Trophoblast cell (in vitro differentiated cells and primary cell): ENCODE results near the gene HTR6.
"Not testable (repeated sequence)": the region's sequence is repeated elsewhere in the genome, so short reads cannot be mapped to it uniquely, and the experiment has no call there.

Source experiments
- DNase-seq, 2 donors: peaks; one replicate each; pipeline ENCODE4 v3.0.0-alpha.2; 2016
- H2AFZ ChIP-seq: 2 replicates; pipeline ENCODE4 v1.6.1; 2013; ENCODE audit warnings: low read length, moderate library complexity, mild to moderate bottlenecking; ENCODE audit not compliant: insufficient read depth, poor library complexity
- H2AK5ac ChIP-seq: 2 replicates; pipeline ENCODE4 v1.6.1; 2013; ENCODE audit warnings: mild to moderate bottlenecking, low read length
- H2BK120ac ChIP-seq: 2 replicates; pipeline ENCODE4 v1.6.1; 2013; ENCODE audit warnings: low read length, mild to moderate bottlenecking, moderate library complexity; ENCODE audit not compliant: insufficient read depth, poor library complexity
- H2BK12ac ChIP-seq: 2 replicates; pipeline ENCODE4 v1.6.1; 2013; ENCODE audit warnings: mild to moderate bottlenecking, low read length, moderate library complexity
- H2BK5ac ChIP-seq: 2 replicates; pipeline ENCODE4 v1.6.1; 2013; ENCODE audit warnings: low read length, low read depth, moderate library complexity, mild to moderate bottlenecking; ENCODE audit not compliant: poor library complexity
- H3K14ac ChIP-seq: 2 replicates; pipeline ENCODE4 v1.6.1; 2013; ENCODE audit warnings: mild to moderate bottlenecking, low read length
- H3K18ac ChIP-seq: 2 replicates; pipeline ENCODE4 v1.6.1; 2013; ENCODE audit warnings: mild to moderate bottlenecking, low read length
- H3K23ac ChIP-seq: 2 replicates; pipeline ENCODE4 v1.6.1; 2013; ENCODE audit warnings: low read length
- H3K27ac ChIP-seq: 2 replicates; pipeline ENCODE4 v1.5.1; 2013; ENCODE audit warnings: low read depth, mild to moderate bottlenecking, inconsistent platforms, low read length, moderate library complexity
- H3K27me3 ChIP-seq: 2 replicates; pipeline ENCODE4 v1.6.1; 2013; ENCODE audit warnings: inconsistent platforms, mild to moderate bottlenecking, low read length, moderate library complexity; ENCODE audit not compliant: insufficient read depth
- H3K36me3 ChIP-seq, 2 experiments: 1 replicate in 1 of 2; 2 replicates in 1 of 2; pipeline ENCODE4 v1.6.1; 2013; ENCODE audit warnings: low read length in 2 of 2, mild to moderate bottlenecking in 2 of 2, moderate library complexity in 1 of 2; ENCODE audit not compliant: insufficient read depth in 2 of 2, control insufficient read depth in 1 of 2
- H3K4ac ChIP-seq: 2 replicates; pipeline ENCODE4 v1.6.1; 2013; ENCODE audit warnings: low read depth, mild to moderate bottlenecking, low read length, moderate library complexity
- H3K4me1 ChIP-seq, 2 experiments: 1 replicate in 1 of 2; 2 replicates in 1 of 2; pipeline ENCODE4 v1.6.1; 2013; ENCODE audit warnings: low read length in 2 of 2, mild to moderate bottlenecking in 2 of 2, moderate library complexity in 1 of 2; ENCODE audit not compliant: insufficient read depth in 2 of 2, control insufficient read depth in 1 of 2
- H3K4me2 ChIP-seq: 2 replicates; pipeline ENCODE4 v1.6.1; 2013; ENCODE audit warnings: inconsistent platforms, mild to moderate bottlenecking, low read length, moderate library complexity
- H3K4me3 ChIP-seq: 2 replicates; pipeline ENCODE4 v1.5.1; 2013; ENCODE audit warnings: mild to moderate bottlenecking, low read depth, low read length, inconsistent platforms
- H3K79me1 ChIP-seq: one replicate; pipeline ENCODE4 v1.6.1; 2013; ENCODE audit warnings: low read length
- H3K79me2 ChIP-seq: 2 replicates; pipeline ENCODE4 v1.6.1; 2013; ENCODE audit warnings: low read length, mild to moderate bottlenecking; ENCODE audit not compliant: control insufficient read depth, insufficient read depth, poor library complexity
- H3K9ac ChIP-seq: 2 replicates; pipeline ENCODE4 v1.6.1; 2013; ENCODE audit warnings: mild to moderate bottlenecking, low read length
- H3K9me3 ChIP-seq: 2 replicates; pipeline ENCODE4 v1.6.1; 2013; ENCODE audit warnings: low read depth, mild to moderate bottlenecking, control low read depth, inconsistent platforms, low read length; ENCODE audit not compliant: insufficient read depth
- H4K12ac ChIP-seq: 2 replicates; pipeline ENCODE4 v1.6.1; 2013; ENCODE audit warnings: low read depth, mild to moderate bottlenecking, low read length, moderate library complexity
- H4K8ac ChIP-seq: 2 replicates; pipeline ENCODE4 v1.6.1; 2013; ENCODE audit warnings: low read depth, mild to moderate bottlenecking, low read length, moderate library complexity
- H4K91ac ChIP-seq: one replicate; pipeline ENCODE4 v1.6.1; 2013; ENCODE audit warnings: low read depth, mild to moderate bottlenecking, low read length, moderate library complexity
- WGBS: extraction: QIAGEN DNeasy Blood & Tissue Kit; methylation state at CpG from one replicate; pipeline ENCODE4 v1.1.7; 2013; ENCODE audit warnings: missing lambda C conversion rate; ENCODE audit not compliant: insufficient read length, insufficient coverage; ENCODE audit errors: extremely low coverage; 5-methylcytosine and 5-hydroxymethylcytosine counted together

The HTR6 gene

DNA sequence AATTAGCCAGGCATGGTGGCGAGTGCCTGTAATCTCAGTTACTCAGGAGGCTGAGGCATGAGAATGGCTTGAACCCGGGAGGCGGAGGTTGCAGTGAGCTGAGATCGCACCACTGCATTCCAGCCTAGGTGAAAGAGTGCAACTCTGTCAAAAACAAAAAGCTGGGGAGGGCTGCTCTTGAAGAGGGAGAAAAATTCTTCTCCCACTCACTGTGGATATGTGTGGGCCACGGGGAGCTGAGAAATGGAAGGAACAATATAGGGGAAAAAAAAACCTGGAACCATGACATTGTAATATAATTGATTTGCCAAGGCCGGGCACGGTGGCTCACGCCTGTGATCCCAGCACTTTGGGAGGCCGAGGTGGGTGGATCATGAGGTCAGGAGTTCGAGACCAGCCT lies 27.9 kb upstream of the HTR6 start:
- H3K14ac ChIP-seq, H4K91ac ChIP-seq, H2BK120ac ChIP-seq, H2BK12ac ChIP-seq, H3K27ac ChIP-seq, H3K18ac ChIP-seq, H2AK5ac ChIP-seq, H3K9me3 ChIP-seq, H2AFZ ChIP-seq, H3K4me1 ChIP-seq, H3K4me2 ChIP-seq, H3K79me1 ChIP-seq, H3K79me2 ChIP-seq, H3K23ac ChIP-seq, H3K4me3 ChIP-seq, H3K4ac ChIP-seq, H3K27me3 ChIP-seq, H3K9ac ChIP-seq, H4K12ac ChIP-seq, H4K8ac ChIP-seq, H3K36me3 ChIP-seq, H2BK5ac ChIP-seq, DNase-seq: not testable (repeated sequence)
- WGBS, result no CpG with 5 or more reads among the region's 10 CpGs

DNA sequence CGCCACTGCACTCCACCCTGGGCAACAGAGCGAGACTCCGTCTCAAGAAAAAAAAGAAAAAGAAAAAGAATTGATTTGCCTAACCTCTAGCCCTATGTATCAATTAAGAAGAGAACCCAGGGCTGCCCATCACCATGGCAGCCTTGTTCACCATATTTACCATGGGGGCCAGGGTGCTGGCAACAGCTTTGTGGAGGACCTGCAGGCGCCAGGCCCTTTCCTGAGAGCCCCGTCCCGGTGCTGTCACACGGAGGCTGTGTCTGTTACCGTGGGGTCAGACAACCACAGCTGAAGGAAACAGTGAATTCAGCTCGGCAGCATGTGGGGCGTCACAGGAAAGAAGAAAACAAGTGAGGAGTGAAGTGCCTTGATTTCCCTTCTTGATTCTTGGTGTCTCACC lies 27.1 kb upstream of the HTR6 start:
- Histone ChIP-seq H3K79me2 (no peaks in the 10 kb centered on the region), H3K27ac (no peak overlapping the region)
- WGBS, result no CpG with 5 or more reads among the region's 10 CpGs

DNA sequence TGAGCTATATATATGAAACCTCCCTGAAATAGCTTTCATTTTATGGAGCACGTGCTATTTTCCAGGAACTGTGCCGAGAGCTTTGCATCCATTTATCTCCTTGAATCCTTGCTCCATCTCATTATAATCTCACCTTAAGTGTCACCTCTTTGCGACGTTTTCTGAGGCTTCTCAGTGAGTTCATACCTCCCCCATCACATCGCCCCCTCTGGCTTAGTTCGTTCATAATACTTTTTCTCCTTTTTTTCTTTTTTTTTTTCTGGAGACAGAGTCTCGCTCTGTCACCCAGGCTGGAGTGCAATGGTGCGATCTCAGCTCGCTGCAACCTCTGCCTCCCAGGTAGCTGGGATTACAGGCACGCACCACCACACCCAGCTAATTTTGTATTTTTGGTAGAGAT lies 25.4 kb upstream of the HTR6 start:
- not testable (repeated sequence) for H3K4me3 ChIP-seq, H3K79me1 ChIP-seq, H3K36me3 ChIP-seq, H2AFZ ChIP-seq, H2AK5ac ChIP-seq, H3K18ac ChIP-seq, H2BK5ac ChIP-seq, H3K4ac ChIP-seq, H3K4me2 ChIP-seq, H3K27me3 ChIP-seq, H4K12ac ChIP-seq, H3K9ac ChIP-seq, H3K9me3 ChIP-seq, H3K14ac ChIP-seq, H3K23ac ChIP-seq, H3K79me2 ChIP-seq, H4K91ac ChIP-seq, DNase-seq, H2BK12ac ChIP-seq, H2BK120ac ChIP-seq, H3K27ac ChIP-seq, H4K8ac ChIP-seq, H3K4me1 ChIP-seq
- no CpG with 5 or more reads among the region's 10 CpGs for WGBS

More for the DNA sequence above, 27.1 kb upstream of the HTR6 start:
- H2AK5ac ChIP-seq, result no peak overlapping the region
- H3K27me3 ChIP-seq, result no peaks in the 10 kb centered on the region
- H3K4me1 ChIP-seq, result peaks cover 0 to 3% of the 10 kb centered on the region in 2 experiments
- no peak overlapping the region for H2BK120ac ChIP-seq
- no peak overlapping the region for H2BK5ac ChIP-seq
- H2AFZ ChIP-seq, result no peak overlapping the region
- no peak overlapping the region for H3K9ac ChIP-seq
- no peak overlapping the region for H3K4me3 ChIP-seq
- no peak overlapping the region for H3K4me2 ChIP-seq
- H3K18ac ChIP-seq, result no peak overlapping the region
- no peaks in the 10 kb centered on the region for H3K79me1 ChIP-seq
- H3K9me3 ChIP-seq, result no peaks in the 10 kb centered on the region
- no peak overlapping the region for H4K12ac ChIP-seq
- H3K36me3 ChIP-seq, result no peaks in the 10 kb centered on the region
- H3K14ac ChIP-seq, result no peak overlapping the region
- no peak overlapping the region for H3K4ac ChIP-seq
- no peak overlapping the region for H2BK12ac ChIP-seq
- no peak overlapping the region for H3K23ac ChIP-seq
- no peak for DNase-seq
- H4K8ac ChIP-seq, result no peak overlapping the region
- no peak overlapping the region for H4K91ac ChIP-seq

DNA sequence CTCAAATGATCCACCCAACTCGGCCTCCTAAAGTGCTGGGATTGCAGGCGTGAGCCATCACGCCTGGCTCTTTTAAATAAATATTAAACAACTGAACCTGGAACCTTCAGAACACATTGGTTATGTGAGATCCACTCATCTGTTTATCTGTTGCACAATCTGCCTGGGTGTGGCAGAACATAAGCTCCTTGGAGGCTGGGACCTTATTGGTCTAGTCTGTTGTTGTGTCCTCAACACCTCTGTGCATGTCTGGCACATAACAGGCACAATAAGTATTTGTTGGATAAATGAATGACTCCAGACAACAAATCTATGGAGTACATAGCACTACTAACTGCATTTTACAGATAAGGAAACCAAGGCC lies 24.7 kb upstream of the HTR6 start:
- peaks cover 2% of the 10 kb centered on the region for H3K9me3 ChIP-seq
- H3K4me1 ChIP-seq, result peaks cover 0 to 8% of the 10 kb centered on the region in 2 experiments
- DNase-seq, result no peak
- H3K79me1 ChIP-seq, result peaks cover 5% of the 10 kb centered on the region
- peaks cover 16% of the 10 kb centered on the region for H3K27me3 ChIP-seq
- H3K36me3 ChIP-seq, result no peaks in the 10 kb centered on the region
- no peak overlapping the region for H4K12ac ChIP-seq
- H2BK120ac ChIP-seq, result no peak overlapping the region
- no peak overlapping the region for H3K18ac ChIP-seq
- H2AFZ ChIP-seq, result no peak overlapping the region
- H3K9ac ChIP-seq, result no peak overlapping the region
- no peak overlapping the region for H2AK5ac ChIP-seq
- no peak overlapping the region for H3K4ac ChIP-seq
- no peak overlapping the region for H2BK12ac ChIP-seq
- H3K23ac ChIP-seq, result no peak overlapping the region
- no peak overlapping the region for H4K8ac ChIP-seq
- H4K91ac ChIP-seq, result no peak overlapping the region
- H3K27ac ChIP-seq, result no peak overlapping the region
- no peak overlapping the region for H3K4me3 ChIP-seq
- peaks cover 3% of the 10 kb centered on the region for H3K79me2 ChIP-seq
- H2BK5ac ChIP-seq, result no peak overlapping the region
- no peak overlapping the region for H3K14ac ChIP-seq
- no CpG with 5 or more reads among the region's 3 CpGs for WGBS
- H3K4me2 ChIP-seq, result no peak overlapping the region
